ENCODE data around the gene IRAK1.

IRAK1 gene

DNA sequence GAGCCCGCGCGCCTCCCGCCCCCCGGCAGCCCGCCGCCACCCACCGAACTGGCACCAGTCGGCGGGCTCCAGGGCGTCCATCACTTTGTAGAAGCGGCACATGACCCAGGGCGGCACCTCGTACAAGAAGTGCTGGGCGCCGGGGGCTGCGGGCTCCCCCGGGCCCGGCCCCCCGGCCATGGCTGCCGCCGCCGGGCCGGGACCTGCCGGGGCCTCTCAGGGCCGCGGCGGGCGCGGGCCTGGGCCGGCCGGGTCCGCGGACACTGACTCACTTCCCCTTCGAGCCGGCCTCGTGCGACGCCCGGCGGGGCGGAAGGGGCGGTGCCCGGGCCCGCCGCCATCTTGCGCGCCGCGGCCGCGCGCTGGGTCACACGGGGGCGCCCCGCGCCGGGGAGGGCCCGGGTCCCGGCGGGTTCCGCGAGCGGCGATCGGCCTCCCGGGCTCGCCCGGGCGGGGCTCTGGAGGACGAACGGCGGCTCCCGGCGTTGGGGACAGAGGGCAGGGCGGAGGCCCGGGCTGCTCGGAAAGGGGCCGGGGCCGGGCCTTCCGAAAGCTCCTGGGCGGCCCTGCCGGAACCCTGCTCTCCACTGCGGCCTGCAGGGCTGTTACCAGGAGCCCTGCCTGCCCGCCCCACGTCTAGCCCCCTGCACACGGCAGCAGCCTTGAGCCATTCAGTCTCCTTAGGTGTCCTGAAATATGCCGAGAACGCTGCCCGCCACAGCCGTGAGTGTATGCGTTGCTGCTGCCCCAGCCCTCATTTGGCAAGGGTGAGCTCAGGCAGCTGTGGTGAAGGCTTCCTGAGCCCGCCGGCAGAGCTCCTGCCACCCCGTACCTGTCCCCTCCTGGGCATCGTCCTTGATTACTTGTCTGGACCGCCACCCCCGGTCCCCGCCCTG, at the start of gene IRAK1:
IRAK1 (minus strand) TSS at position 270 of the 896 bp plus-strand sequence; CDS start at position 180, 90 bp downstream.
- DNase-seq: peak; percentile 62

GRCh38 chrX:154068560-154068959, 48.9 kb upstream of the IRAK1 start:
- DNase-seq: no peak

GRCh38 chrX:154064637-154065435, 45.1 kb upstream of the IRAK1 start:
- DNase-seq: no peak

GRCh38 chrX:154063234-154063633, 43.5 kb upstream of the IRAK1 start:
- DNase-seq: no peak

- DNase-seq: no peak
These were observed 42.1 kb upstream of the IRAK1 start for GRCh38 chrX:154061801-154062200.

DNA sequence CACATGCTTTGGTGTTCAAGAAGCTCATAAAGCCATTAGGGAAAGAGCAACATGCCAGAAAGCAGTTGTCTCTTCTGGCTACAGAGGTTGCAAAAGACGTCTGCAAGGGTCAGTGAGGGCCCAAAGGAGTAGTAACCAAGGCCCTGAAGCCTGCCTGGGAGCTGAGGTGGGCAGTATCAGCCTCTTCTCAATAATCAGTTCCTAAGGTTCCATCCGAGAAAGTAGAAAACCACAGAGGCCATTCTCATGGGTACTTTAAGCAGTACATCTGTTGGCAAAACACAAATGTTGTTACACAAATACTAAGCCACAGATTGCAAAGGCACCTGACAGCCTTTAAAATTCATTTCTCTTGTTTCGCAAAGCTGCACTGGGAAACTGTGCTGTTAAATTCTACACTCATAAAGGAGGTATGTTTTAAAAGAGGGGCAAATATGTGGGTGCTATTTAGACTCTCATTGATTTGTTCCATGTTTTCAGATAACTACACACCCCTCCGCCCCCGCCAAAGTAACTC, 40.1 kb upstream of the IRAK1 start:
- DNase-seq: no peak

GRCh38 chrX:154059231-154059630, 39.5 kb upstream of the IRAK1 start:
- DNase-seq: no peak

DNA sequence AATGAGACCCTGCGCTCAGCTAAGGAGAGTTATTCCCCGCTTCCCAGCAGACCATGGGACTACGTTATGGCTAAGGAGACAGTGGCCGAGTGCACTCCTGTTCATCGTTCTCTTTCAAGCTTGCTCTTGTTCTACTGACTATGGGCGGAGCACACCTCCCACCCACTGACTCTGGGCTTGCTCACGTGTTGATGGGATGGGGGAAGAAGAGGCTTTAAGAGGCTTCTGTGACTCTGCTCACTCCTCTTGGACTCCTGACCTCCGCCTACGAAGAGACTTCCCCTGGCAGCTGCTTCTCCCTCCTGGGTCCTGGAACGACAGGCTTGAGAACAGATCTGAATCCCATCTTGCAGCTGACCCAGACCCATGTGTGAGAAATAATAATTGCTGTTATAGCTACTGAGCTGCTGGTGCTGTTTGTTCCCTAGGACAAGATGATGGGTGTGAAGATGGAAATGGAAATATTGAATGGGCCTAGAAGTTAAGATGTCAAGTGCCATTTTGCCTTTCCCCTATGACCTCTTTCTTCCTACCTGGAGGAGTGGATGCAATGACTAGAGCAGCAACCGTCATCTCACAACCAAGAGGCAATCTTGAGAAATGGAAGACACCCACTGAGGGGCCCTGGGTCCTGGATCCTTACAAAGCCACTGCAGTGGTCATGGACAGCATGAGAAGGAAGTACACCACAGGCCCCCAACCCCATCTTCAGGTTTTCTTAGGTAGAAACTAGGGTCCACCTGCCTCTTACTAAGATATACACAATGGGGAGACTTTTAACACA, 38.7 kb upstream of the IRAK1 start:
- DNase-seq: no peak

DNA sequence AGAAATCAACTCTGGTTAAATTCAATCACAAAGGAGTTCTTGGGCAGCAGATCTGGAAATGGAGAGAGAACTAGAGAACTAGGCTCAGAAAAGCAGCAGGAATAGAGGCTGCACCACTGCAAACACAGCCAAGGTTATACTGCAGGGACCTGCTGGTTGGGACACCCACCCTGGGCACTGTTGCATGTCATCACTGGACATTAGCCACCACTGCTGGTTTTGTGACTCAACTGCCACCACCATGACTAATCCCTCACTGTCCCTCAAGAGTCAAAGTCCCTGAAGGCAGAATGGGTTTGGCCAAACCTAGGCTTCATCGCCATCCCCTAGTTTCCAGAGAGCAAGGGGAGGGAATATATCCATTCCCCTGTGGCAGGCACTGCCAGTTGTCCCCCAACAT, 38.1 kb upstream of the IRAK1 start:
- no peak for DNase-seq

GRCh38 chrX:154056770-154057241, 37.1 kb upstream of the IRAK1 start:
- peak; percentile 1 for DNase-seq

DNA sequence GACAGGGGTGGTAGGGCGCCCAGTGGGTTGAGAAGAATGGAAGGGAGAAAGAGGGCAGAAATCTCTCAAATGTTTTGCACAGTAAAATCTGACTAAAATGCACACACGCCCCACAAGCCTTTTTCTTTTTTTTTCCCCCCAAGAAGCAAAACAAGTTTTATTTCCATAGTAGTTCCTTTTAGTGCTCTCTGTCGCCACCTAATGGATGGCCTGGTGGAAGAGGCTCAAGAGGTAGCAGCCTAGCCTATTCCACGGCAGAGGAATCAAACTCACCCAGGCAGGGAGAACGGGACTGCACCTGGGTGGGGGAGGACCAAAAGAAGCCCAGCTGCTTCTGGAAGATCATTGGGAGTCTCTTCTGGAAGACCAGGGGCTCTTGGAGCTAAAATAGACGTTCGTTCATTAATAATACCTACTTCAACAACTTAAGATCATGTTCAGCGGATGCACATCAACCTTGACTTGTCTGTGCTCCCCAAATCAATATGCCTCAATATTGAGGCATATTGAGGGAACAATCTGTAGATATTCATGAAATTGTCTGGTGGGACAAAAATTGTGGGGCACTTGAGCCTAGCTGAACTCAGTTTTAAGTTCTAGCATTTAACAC, 31.6 kb upstream of the IRAK1 start:
- DNase-seq: peak; percentile 27

GRCh38 chrX:154050113-154050495, 30.4 kb upstream of the IRAK1 start:
- no peak for DNase-seq

DNA sequence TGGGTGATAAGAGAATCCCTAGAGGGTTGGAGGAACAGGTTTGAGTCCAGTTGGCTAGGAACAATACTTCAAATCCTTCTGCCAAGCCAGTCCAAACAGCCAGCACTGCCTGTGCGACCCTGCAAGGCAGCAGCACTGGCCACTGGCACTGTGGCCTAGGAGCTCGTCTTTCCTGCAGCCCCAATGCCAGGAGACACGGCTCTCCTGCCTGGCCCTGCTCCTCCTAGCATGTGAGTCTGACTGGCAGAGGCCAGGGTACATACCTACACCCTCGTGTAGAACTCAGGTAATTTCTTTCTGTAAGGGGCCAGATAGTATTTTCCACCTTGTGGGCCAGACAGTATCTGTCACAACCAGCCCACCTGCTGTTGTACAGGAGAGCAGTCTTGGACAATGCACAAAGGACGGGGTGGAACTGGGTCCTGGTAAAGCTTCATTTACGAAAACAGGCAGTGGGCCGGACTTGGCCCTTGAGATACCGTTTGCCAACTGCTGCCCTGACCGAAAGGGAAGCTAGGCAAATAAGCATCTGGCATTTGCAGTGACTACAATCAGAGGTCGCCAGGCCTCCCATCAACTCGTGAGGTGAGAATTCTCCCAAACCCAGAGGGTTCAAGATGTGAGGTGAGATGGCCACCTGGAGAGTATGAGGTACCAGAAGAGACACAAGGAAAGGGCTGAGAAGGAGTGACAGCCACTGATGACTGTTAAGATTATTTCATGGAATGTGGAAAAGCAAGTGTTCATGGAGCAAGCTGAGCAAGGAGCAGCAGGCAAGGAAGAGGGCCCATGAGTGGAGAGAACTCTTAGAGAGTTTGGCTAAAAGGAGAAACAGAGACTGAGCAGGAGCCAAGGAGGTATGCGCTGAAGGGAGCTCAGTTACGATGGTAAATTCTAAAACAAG, 29.8 kb upstream of the IRAK1 start:
- no peak for DNase-seq

GRCh38 chrX:154048398-154048797, 28.7 kb upstream of the IRAK1 start:
- no peak for DNase-seq

DNA sequence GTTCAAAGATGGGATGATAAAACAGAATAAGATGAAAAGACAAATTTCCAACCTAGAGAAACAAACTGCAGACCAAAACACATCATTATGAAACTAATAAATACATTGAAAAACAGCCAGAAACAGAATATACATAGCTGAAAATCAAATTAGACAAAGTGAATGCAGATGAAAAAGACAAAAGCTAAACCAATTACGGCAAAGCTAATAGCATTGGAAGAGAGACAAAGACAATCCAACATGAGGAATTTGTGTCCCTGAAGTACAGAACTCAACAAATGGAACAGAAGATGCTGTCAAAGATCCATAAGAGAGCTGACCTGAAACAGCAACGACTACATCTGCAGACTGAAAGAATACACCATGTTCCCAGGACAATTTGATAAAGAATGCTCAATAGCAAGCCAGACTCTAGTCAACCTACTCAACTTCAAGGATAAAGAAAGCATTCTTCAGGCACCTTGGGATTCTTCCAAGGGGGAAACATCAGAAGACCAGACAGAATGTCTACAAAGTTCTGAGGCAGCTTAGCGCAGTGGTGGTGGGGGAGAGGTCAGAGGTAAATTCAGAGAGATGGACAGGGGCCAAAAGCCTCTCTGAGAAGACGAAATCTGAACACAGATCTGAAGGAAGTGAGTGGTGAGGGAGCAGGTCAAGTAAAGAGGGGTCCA, 27.4 kb upstream of the IRAK1 start:
- no peak for DNase-seq

DNA sequence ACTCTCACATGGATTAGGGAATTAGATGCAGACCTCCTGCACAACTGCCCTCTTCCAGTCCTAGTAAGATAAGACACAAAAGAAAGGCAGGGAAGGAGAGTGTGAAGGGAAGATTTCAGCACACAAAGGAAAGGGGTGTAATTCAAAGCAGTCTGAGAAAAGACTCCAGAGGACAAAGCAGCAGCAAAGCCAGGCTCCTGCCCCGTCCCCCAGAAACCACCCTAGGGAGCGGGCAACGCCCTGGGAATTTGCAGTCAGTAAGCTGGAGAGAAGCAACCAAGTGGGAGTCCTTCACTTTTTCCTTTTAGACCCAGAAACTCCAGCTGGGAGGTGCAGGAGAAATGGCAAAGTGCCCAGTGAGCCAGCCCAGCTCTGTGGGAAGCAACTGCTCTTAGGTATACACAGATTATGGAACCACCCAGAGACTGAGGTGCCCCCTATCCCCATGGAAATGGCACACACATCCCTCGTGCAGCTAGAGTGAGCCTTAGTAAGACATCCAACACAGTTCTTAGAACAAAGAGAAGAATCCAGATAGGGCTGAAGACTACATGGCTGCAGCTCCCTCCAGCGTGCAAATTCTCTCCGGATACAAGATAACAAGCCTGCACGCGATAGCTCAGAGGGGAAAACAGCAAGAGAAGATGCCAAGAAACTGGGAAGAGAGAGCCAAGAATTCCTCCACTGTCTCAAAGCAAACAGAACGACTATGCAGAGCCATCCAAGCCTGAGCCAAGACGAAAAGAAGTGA, 26.5 kb upstream of the IRAK1 start:
- DNase-seq: no peak

DNA sequence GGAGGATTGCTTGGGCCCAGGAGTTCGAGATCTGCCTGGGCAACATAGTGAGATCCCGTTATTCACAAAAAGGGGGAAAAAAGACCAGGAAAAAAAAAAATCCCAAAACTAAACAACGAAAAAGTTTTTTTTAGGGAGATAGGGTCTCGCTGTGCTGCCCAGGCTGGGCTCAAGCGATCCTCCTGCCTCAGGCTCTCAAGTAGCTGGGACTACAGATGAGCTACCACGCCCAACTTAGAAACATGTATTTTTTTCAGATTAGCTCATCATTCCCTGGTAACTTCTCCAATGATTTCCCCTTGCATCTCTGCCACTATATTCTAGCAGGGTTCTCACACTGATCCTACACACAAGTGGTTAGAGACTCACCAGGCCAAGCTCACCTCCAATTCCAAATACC, 24.4 kb upstream of the IRAK1 start:
- no peak for DNase-seq

- DNase-seq: no peak
These were observed 23.5 kb upstream of the IRAK1 start for GRCh38 chrX:154043003-154043763.

GRCh38 chrX:154040863-154041262, 21.2 kb upstream of the IRAK1 start:
- DNase-seq: no peak

Data from NCI-H146 (cell line).